Skeletal muscle tissue (tissue), 4 donors: Measurements from ENCODE around the gene NET1. TPM values are rescaled to one million over a fixed set of nuclear protein-coding genes. Genes with fewer than 3 reads are reported as not detected.

Source experiments
- H3K27ac ChIP-seq: one replicate; pipeline ENCODE4 v1.7.0; 2013; ENCODE audit warnings: mild to moderate bottlenecking, low read depth, low read length, inconsistent platforms
- H3K27me3 ChIP-seq, 3 donors: one replicate each; pipeline ENCODE4 v1.7.0; 2013; ENCODE audit warnings: low read length in 3 of 3; ENCODE audit not compliant: control insufficient read depth in 3 of 3, insufficient read depth in 3 of 3
- H3K36me3 ChIP-seq, 3 donors: one replicate each; pipeline ENCODE4 v1.7.0; 2013; ENCODE audit warnings: low read length in 3 of 3; ENCODE audit not compliant: control insufficient read depth in 3 of 3, insufficient read depth in 3 of 3
- H3K4me1 ChIP-seq, 3 donors: one replicate each; pipeline ENCODE4 v1.7.0; 2013; ENCODE audit warnings: low read length in 3 of 3, mild to moderate bottlenecking in 3 of 3; ENCODE audit not compliant: control insufficient read depth in 3 of 3, insufficient read depth in 3 of 3
- H3K4me3 ChIP-seq, 3 donors: one replicate each; pipeline ENCODE4 v1.7.0; 2013; ENCODE audit warnings: low read length in 3 of 3
- H3K9ac ChIP-seq, 3 donors: one replicate each; pipeline ENCODE4 v1.7.0; 2013; ENCODE audit warnings: low read length in 3 of 3, mild to moderate bottlenecking in 3 of 3, moderate library complexity in 2 of 3, low read depth in 1 of 3
- H3K9me3 ChIP-seq, 3 donors: one replicate each; pipeline ENCODE4 v1.7.0; 2013; ENCODE audit warnings: low read length in 3 of 3; ENCODE audit not compliant: control insufficient read depth in 3 of 3
- total RNA-seq: library from RNA; depleted of rRNA; stranded (reverse); fragments of >200 nt; gene quantifications from one replicate; pipeline ENCODE4 v1.2.3, GENCODE V29; 2014
- donor health status: Osteomylitis.

Gene NET1
- total RNA-seq, 1 donor from 2014 or later, result 79.3 TPM

DNA sequence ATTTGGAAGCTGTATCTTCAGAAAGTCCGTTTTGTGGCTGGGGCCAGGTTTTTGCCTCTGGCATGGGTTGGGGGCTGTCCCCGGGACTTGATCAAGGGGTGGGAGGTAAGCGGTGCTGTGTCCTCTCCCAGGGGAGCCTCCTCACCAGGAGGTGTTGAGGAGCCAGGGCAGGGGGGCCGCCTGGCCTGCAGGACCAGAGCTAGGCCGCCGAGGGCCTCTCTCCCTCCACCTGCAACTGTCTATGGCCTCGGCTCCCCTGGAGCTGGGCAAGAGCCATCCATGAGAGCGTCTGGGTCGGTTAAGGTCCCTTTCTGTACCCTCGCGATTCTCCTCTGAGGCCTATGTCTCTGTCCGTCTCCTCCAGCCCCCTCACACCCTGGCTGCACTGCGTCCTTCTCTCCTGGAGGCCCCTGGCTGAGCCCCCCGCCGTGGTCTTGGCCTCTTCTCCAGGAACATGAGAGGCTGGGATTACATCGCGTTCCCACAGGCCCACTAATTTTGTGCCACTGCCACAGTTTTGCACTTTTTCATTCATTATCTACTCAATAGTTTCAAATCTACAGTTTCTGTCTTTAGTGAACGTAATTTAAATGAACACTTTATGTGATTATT, 66.4 kb downstream of the NET1 start:
- Histone ChIP-seq H3K4me1 (no peaks in the 10 kb centered on the region), H3K36me3 (no peaks in the 10 kb centered on the region), H3K9ac (no peak overlapping the region), H3K4me3 (no peak overlapping the region), H3K27me3 (no peaks in the 10 kb centered on the region), H3K9me3 (no peaks in the 10 kb centered on the region), H3K27ac (no peak overlapping the region)

DNA sequence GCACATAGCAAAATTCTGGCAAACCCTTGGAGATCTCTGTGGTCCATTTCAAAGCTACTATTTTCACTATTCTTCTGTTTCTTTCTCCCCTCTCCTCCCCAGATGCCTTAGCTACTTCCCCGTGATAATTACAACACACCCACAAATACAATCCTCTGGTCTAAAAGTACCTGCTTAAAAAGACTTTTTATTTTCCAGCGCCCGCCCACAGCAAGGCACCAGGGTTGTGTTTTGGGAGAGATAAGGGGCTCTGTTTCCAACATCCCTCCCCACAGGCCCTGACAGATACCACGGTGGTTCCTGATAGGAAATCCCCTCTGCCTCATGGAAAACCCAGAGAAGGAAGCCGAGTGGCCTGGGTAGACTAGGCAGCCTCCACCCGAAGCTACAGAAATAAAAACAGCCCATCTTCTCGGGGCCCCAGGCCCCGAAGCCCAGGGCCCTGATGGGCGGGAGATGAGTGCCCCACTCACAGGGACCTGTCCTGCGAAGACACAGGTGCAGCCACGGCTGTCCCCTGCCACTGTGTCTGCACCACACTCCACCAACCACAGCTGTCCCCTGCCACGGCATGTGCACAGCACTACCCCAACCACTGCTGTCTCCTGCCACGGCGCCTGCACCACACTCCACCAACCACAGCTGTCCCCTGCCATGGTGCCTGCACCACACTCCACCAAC, 67.3 kb downstream of the NET1 start:
- Histone ChIP-seq H3K9ac (no peak overlapping the region), H3K9me3 (peaks cover 0 to 2% (median 0%) of the 10 kb centered on the region in 3 donors)

GRCh38 chr10:5480162-5480941, 68.0 kb downstream of the NET1 start:
- H3K27me3 ChIP-seq, result no peaks in the 10 kb centered on the region
- H3K9ac ChIP-seq, result no peak overlapping the region
- H3K4me1 ChIP-seq, result no peaks in the 10 kb centered on the region
- H3K9me3 ChIP-seq, result peaks cover 0 to 2% (median 0%) of the 10 kb centered on the region in 3 donors
- H3K36me3 ChIP-seq, result no peaks in the 10 kb centered on the region
- no peak overlapping the region for H3K4me3 ChIP-seq
- no peak overlapping the region for H3K27ac ChIP-seq

More for the DNA sequence above, 67.3 kb downstream of the NET1 start:
- Histone ChIP-seq H3K4me3 (no peak overlapping the region), H3K27ac (no peak overlapping the region), H3K36me3 (no peaks in the 10 kb centered on the region), H3K4me1 (no peaks in the 10 kb centered on the region), H3K27me3 (no peaks in the 10 kb centered on the region)

- Histone ChIP-seq H3K9me3 (peaks cover 0 to 2% (median 0%) of the 10 kb centered on the region in 3 donors), H3K9ac (no peak overlapping the region), H3K27me3 (no peaks in the 10 kb centered on the region), H3K4me3 (no peak overlapping the region), H3K4me1 (peaks cover 2 to 7% (median 4%) of the 10 kb centered on the region in 3 donors), H3K27ac (no peak overlapping the region), H3K36me3 (no peaks in the 10 kb centered on the region)
These were observed 68.8 kb downstream of the NET1 start for GRCh38 chr10:5481121-5481520.

- Histone ChIP-seq H3K27ac (no peak overlapping the region), H3K4me3 (no peak overlapping the region), H3K9ac (no peak overlapping the region), H3K9me3 (peaks cover 0 to 2% (median 0%) of the 10 kb centered on the region in 3 donors), H3K4me1 (peaks cover 3 to 8% (median 4%) of the 10 kb centered on the region in 3 donors), H3K27me3 (no peaks in the 10 kb centered on the region), H3K36me3 (no peaks in the 10 kb centered on the region)
These were observed 69.7 kb downstream of the NET1 start for GRCh38 chr10:5482016-5482415.

DNA sequence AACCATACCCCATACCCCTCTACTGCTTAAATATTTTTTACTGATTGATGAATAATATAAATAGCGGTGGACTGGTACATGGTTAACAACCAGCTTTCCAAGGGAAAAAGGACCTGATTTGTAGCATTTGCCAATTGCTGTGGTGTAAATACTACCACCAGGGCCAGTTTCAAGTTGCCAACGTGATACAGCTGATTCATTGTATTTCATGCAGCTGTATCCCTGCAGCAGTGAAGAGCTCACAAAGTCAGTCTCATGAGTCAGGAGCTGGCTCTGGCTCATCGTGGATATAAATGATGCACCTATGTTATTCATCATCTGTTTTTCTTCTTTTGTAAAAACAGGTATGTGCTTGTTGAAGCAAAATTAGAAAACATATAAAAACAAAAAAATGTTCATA, 71.8 kb downstream of the NET1 start:
- Histone ChIP-seq H3K4me1 (peaks cover 3 to 8% (median 4%) of the 10 kb centered on the region in 3 donors), H3K27me3 (no peaks in the 10 kb centered on the region), H3K36me3 (no peaks in the 10 kb centered on the region), H3K4me3 (no peak overlapping the region), H3K27ac (no peak overlapping the region), H3K9ac (no peak overlapping the region), H3K9me3 (peaks cover 0 to 2% (median 0%) of the 10 kb centered on the region in 3 donors)

DNA sequence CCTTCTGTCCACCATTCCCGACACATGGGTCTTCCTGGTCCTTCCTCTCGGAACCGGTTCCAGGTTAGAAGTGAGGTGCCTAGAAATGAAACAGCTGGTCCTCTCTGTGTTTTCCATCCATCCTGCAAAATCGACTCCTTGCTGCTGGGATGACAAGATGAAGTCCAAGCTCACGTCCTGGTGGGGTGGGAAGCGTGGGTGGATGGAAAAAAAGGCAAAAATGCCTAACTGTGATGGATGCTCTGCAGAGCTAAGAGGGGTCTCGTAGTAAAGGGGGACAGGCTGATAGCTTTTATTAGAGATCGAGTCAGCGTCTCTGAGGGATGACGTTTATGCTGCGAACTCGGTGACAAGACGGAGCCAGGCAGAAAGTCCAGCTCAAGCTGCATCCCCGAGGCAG, 72.9 kb downstream of the NET1 start:
- Histone ChIP-seq H3K36me3 (no peaks in the 10 kb centered on the region), H3K4me3 (no peak overlapping the region), H3K4me1 (peaks cover 3 to 8% (median 4%) of the 10 kb centered on the region in 3 donors), H3K9ac (no peak overlapping the region), H3K27ac (no peak overlapping the region), H3K27me3 (no peaks in the 10 kb centered on the region), H3K9me3 (peaks cover 0 to 2% (median 0%) of the 10 kb centered on the region in 3 donors)

- Histone ChIP-seq H3K27ac (no peak overlapping the region), H3K4me3 (no peak overlapping the region), H3K27me3 (no peaks in the 10 kb centered on the region), H3K9ac (no peak overlapping the region), H3K4me1 (peaks cover 3 to 8% (median 4%) of the 10 kb centered on the region in 3 donors), H3K36me3 (no peaks in the 10 kb centered on the region), H3K9me3 (peaks cover 0 to 2% (median 0%) of the 10 kb centered on the region in 3 donors)
These were observed 73.8 kb downstream of the NET1 start for GRCh38 chr10:5485948-5486852.

GRCh38 chr10:5486853-5487235, 74.5 kb downstream of the NET1 start:
- Histone ChIP-seq H3K27ac (no peak overlapping the region), H3K36me3 (no peaks in the 10 kb centered on the region), H3K4me3 (no peak overlapping the region), H3K9ac (no peak overlapping the region), H3K9me3 (peaks cover 0 to 2% (median 0%) of the 10 kb centered on the region in 3 donors), H3K4me1 (peaks cover 3 to 8% (median 4%) of the 10 kb centered on the region in 3 donors), H3K27me3 (no peaks in the 10 kb centered on the region)
